ENCODE data around the gene PTDSS2.

Gene PTDSS2

DNA sequence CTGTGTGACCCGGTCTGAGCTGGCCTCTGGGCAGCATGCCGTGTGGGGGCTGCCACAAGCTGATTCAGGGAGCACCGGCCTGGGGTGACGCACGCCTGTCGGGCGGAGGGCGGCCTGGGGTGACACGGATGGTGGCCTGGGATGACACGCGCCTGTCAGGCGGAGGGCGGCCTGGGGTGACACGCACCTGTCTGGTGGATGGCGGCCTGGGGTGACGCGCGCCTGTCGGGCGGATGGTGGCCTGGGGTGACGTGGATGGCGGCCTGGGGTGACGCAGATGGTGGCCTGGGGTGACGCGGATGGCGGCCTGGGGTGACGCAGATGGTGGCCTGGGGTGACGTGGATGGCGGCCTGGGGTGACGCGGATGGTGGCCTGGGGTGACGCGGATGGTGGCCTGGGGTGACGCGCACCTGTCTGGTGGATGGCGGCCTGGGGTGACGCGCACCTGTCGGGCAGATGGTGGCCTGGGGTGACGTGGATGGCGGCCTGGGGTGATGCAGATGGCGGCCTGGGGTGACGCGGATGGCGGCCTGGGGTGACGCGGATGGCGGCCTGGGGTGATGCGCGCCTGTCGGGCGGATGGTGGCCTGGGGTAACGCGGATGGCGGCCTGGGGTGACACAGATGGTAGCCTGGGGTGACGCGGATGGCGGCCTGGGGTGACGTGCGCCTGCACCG is 21.5 kb downstream of the PTDSS2 start:
- DNase-seq = no peak

DNA sequence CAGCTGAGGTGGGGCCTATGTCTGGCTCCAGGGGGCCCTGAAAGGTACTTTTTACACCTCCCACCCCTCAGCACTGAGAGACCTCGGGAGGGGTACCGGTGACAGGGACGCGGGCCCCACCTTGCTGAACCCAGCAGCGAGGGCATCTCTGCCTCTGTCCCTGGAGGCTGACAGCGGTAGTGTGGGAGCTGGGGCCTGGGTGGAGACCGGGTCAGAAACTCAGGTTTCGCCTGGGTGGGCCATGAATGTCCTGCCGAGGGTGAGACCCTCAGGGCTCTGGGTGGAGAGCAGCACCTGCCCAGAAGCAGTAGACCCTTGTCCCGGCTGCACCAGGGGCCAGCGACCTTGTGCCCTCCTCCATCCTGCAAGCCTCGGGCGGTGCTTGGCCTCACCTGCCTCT is 22.2 kb downstream of the PTDSS2 start:
- DNase-seq = no peak

DNA sequence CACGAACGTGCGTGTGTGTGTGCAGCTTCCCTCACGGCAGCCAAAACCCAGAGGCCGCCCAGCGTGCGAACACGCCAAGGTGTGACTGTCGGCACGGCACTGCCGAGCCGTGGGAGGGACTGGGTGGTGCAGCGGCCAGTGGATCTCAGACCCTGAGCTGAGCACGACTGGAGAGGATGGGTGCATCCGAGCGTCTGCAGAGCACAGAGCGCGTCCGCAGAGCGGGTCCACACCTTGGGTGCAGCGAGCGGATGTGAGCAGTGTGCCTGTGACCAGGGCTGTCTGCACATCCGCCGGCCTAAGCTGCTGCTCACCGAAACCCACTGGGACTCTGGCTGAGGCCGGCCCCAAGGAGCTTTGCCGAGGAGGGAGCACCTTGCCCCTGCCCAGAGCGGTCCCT is 22.7 kb downstream of the PTDSS2 start:
- DNase-seq = no peak

DNA sequence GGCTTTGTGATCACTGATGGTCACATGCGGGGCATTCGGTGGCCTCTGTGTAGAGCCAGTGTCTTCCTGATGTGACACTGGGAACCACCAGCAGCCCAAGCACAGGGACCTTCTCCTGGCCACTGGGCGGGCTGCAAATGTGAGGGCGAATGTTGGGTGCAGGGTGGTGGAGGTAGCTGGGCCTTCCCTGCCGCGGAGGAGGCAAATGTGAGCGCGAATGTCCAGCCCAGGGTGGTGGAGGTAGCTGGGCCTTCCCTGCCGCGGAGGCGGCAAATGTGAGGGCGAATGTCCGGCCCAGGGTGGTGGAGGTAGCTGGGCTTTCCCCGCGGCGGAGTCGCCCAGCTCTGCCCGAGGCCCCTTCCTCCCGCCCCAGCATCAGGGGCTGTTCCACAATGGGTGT is 23.3 kb downstream of the PTDSS2 start:
- DNase-seq = no peak

- DNase-seq = no peak
Measured at GRCh38 chr11:473962-474785, 24.1 kb downstream of the PTDSS2 start.

DNA sequence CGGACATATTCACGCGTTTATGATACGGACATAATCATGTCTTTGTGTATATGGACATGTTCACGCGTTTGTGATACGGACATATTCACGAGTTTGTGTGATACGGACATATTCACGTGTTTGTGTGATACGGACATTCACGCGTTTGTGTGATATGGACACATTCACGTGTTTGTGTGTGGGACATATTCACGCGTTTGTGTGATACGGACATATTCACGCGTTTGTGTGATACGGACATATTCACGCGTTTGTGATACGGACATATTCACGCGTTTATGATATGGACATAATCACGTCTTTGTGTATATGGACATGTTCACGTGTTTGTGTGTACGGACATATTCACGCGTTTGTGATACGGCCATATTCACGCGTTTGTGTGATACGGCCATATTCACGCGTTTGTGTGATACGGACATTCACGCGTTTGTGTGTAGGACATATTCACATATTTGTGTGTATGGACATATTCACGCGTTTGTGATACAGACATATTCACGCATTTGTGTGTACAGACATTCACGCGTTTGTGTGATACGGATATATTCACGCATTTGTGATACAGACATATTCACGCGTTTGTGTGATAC is 24.9 kb downstream of the PTDSS2 start:
- no peak for DNase-seq

GRCh38 chr11:475941-476340 is 25.9 kb downstream of the PTDSS2 start:
- no peak for DNase-seq

- no peak for DNase-seq
Measured at GRCh38 chr11:476416-476815, 26.3 kb downstream of the PTDSS2 start.

- DNase-seq = no peak
Measured at GRCh38 chr11:477052-477715, 27.1 kb downstream of the PTDSS2 start.

GRCh38 chr11:479311-479710 is 29.2 kb downstream of the PTDSS2 start:
- no peak for DNase-seq

DNA sequence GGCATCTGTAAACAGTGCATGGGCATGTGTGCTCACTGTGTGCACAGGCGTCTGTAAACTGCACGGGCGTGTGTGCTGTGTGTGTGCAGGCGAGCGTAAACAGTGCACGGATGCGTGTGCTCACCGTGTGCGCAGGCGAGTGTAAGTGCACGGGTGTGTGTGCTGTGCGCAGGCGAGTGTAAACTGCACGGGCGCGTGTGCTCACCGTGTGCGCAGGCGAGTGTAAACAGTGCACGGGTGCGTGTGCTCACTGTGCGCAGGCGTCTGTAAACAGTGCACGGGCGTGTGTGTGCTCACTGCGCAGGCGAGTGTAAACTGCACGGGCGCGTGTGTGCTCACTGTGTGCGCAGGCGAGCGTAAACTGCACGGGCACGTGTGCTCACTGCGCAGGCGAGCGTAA is 34.5 kb downstream of the PTDSS2 start:
- no peak for DNase-seq

GRCh38 chr11:486189-486588 is 36.1 kb downstream of the PTDSS2 start:
- no peak for DNase-seq

- DNase-seq = no peak
Measured at GRCh38 chr11:487571-488021, 37.5 kb downstream of the PTDSS2 start.

GRCh38 chr11:488062-488461 is 38.0 kb downstream of the PTDSS2 start:
- no peak for DNase-seq

- DNase-seq = no peak
Measured at GRCh38 chr11:488579-488978, 38.5 kb downstream of the PTDSS2 start.

GRCh38 chr11:488992-489391 is 38.9 kb downstream of the PTDSS2 start:
- no peak for DNase-seq

DNA sequence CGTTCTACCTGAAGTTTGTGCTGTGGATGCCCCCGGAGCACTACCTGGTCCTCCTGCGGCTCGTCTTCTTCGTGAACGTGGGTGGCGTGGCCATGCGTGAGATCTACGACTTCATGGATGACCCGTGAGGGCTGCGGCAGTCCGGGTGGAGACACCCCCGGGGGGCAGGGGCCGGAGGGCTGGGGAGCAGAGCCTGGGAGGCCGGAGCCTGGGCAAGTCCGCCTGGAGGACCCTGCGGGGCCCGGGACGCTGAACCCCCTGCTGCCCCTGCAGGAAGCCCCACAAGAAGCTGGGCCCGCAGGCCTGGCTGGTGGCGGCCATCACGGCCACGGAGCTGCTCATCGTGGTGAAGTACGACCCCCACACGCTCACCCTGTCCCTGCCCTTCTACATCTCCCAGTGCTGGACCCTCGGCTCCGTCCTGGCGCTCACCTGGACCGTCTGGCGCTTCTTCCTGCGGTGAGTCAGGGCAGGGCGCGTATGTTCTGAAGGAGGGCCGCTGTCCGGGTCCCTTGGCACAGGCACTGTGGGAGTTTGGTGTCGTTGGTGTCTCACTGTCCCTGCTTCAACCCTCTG is 39.6 kb downstream of the PTDSS2 start:
- no peak for DNase-seq

DNA sequence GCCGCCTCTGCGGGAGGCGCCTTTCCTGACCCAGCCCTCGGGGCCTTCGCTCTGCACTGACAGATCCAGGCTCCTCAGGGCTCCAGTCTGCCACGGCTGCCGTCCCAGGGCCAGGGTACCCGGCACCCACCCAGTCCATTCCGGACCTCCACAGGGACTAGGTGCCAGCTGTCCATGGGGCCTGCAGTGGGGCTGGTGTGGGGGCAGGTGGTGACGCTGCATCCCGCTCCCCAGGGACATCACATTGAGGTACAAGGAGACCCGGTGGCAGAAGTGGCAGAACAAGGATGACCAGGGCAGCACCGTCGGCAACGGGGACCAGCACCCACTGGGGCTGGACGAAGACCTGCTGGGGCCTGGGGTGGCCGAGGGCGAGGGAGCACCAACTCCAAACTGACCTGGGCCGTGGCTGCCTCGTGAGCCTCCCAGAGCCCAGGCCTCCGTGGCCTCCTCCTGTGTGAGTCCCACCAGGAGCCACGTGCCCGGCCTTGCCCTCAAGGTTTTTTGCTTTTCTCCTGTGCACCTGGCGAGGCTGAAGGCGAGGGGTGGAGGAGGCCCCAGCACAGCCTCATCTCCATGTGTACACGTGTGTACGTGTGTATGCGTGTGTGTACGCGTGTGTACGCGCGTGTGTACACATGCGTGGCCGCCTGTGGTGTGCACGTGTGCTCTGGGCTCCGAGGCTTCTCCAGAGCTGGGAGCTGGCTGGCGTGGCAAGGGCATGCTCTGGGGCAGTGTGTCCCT is 40.3 kb downstream of the PTDSS2 start:
- DNase-seq = no peak

DNA sequence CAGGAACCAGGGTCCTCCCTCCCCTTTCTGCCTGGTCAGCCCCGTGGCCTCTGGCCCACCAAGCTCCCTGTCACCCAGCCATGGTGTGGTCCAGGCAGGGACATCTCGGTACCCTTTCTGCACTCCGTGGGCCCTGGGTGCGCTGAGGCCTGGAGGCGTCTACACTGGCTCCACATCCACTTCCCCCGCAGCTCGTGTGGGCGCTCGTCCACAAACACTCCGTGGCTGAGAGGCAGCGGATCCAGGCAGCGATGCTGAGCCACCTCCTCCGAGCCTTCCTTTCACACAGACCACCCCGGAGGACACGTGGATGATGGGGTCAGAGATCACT is 40.8 kb downstream of the PTDSS2 start:
- no peak for DNase-seq

- DNase-seq = no peak
Measured at GRCh38 chr11:491358-491757, 41.3 kb downstream of the PTDSS2 start.

GRCh38 chr11:492427-493226 is 42.5 kb downstream of the PTDSS2 start:
- DNase-seq = no peak

Measured in activated CD4-positive, alpha-beta T cell treated with anti-CD3 and anti-CD28 coated beads, Interleukin-10, Interleukin-2, amounts not matched to agents 100 ng/mL and 50 ng/mL, durations not matched to agents 16 hours and 8 hours (primary cell).